GM10847 (cell line): ENCODE results near the gene NEK10.

Source experiments
- POLR2A ChIP-seq: IDR thresholded peaks from 2 replicates; pipeline ENCODE4 v1.6.1; 2011; ENCODE audit not compliant: insufficient read length; ENCODE audit errors: extremely low read depth

The NEK10 gene

DNA sequence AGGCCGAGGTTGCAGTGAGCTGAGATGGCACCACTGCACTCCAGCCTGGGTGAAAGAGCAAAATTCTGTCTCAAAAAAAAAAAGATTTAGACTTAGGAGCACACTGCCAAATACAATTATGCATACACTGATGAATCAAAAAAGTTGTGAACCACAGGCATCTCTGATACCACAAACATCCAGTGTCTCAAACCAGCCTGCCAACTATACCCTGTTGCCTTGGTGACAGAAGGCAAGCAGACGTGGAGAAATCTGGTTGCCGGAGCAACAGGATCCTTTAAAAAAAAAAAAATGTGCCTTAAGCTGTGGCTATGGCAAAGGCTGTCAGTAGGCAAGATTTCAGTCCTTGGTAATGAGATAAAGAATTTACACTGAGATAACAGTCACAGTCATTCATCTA lies 202.3 kb downstream of the NEK10 start:
- no peak for TF ChIP-seq POLR2A

DNA sequence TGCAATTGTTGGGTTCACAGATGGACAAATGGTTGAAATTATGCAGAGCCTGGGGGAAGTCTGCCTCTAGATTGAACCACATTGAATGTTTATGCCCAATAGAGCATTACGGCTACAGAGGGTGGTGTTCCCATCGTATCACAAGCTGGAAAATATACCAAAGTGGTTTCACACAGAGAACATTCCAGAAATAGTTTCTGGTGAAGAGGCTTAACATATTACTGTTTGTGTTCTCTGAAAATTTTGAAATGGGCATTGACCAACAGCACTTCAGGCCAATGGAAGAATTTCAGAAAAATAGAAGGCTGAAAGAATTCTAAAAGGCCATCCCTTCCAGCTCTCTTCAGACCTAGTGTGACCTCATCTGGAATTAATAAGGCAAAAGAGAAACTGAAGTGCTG lies 203.9 kb downstream of the NEK10 start:
- TF ChIP-seq POLR2A, result no peak

DNA sequence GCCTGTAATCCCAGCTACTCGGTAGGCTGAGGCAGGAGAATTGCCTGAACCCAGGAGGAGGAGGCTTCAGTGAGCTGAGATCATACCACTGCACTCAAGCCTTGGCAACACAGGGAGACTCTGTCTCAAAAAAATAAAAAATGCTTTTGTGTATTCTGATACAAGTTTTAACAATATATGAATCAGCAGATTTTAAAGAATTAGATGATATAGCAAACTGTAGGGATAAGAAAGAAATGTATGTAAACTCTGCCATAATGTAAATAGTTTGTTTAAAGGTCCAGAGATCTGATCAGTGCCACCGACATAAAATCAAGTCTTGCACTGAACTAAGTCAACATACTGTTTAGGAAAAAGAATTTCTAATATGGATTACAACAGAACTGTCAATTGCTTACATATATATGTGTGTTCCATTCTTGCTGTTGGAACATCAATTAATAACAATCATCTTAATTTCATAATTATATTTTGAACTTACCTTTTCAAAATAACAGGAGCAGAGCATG lies 208.3 kb downstream of the NEK10 start:
- TF ChIP-seq POLR2A, result no peak

DNA sequence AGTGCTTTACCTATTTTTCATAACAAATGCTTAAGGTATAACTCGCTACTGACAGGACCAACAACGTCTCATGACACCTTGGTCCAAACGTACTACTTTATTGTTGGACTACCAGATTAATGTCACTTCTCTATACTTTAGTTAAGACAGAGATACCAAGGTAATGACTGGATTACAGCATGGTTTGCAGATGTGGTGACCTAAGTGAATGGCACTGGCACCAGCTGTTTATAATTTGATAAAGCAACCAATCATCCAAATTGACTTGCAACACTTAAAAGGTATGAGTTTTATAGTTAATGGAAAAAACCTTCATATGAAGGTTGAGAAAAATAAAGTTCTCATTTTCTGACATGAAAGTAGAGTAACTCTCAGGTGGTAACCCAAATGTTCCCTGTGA lies 209.0 kb downstream of the NEK10 start:
- TF ChIP-seq POLR2A, result no peak

DNA sequence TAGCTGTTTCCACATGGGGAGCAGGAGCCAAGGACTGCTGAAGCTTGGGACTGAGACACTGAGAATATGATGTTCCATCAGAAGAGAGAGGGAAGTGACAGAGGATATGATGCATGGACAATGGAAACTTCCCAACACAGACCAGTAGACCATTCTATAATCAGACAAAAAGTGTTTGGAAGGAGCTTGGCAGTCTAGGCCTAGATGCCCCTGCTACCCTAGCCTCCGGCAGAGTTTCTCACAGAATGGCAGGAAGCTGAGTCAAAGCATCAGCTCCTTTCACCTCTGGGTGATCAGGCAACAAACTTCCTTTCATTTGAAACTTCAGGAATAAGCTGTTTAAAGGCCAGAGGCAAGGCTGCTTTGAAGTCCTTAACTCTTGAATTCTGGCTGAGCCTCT lies 222.0 kb downstream of the NEK10 start:
- no peak for TF ChIP-seq POLR2A

DNA sequence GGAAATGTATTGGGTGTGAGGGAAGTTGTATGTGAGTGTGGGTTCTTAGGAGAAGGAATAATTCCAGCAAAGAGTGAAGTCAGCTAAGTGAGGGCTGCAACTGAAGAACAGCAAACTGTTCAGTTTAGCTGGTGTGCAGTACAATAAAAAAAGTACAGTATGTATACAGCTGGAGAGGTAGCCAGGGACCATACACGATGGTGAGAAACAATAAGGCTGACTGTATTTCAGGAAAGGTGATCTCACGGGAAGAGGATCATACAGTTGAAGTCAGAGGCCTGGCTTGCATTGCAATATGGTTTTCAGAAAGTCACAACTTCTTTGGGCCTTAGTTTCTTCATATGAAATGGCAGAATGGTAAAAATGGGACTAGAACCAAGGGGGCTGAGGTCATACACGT lies 222.4 kb downstream of the NEK10 start:
- no peak for TF ChIP-seq POLR2A

DNA sequence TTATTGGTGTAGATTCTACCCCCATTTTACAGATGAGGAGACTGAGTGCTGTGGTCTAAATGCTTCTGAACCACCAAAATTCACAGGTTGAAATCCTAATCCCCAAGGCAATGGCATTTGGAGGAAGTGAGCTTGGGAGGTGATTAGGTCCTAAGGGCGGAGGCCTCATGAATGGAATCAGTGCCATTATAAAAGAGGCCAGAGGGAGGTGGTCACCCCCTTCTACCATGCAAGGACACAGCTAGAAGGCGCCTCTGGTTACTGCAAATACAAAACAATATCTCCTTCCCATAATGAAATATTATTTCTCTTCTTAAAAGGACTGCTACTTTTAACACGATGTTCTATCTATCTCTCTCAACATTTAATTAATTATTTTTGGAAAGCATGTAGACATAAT lies 223.5 kb downstream of the NEK10 start:
- no peak for TF ChIP-seq POLR2A

DNA sequence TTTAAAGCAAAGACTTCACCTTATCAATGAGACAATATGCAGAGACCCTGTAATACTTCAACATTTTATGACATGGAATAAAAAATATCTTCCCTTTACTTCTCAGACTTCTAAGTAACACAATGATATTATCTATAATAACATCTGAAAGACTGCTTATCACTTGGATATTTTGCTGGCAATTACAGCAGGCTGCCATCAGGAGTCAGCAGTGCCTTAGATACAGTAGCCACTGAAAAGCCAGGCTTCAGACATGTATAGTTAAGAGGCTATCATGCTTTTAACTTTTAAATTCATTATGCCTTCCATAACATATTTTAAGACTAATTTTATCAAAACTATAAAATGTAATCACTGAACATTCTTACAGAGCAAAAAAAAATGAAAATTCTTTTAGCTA lies 227.5 kb downstream of the NEK10 start:
- TF ChIP-seq POLR2A, result no peak

DNA sequence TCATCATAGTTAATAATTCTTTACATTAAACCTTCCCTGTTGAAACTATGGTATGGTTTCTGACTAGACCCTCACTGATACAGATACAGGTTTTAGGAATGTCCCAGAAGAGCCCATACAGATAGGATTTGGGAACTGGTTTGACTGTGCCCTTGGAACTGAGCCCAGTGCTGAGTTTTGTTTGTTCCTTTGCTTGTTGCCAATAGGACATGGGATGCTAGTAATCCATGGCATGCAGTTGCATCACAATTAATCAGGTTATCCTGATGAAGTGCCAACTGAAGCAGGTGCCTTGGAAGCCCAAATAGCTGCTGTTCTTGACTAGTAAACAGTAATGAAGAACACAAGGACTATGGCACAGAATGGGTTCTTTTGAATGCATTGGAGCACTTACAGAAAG lies 230.6 kb downstream of the NEK10 start:
- no peak for TF ChIP-seq POLR2A

DNA sequence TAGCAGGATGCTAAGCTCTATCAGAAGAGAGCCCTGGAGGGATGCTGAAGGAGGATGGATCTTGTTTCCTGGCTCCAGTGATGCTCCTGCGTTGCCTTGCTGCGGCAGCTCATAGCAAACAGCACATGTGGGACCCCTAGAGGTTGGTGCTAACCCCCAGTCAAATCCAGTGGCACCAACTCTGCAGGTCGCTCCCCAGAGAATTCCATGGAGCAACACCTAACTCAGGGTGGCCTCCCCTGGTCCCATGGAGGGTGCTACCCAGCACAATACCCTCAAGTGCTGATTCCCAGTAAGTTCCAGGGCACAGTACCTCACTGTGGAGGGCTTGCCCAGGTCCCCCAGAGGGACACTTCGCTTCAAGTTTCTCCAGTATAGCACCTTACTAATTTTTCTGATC lies 231.2 kb downstream of the NEK10 start:
- TF ChIP-seq POLR2A, result no peak

DNA sequence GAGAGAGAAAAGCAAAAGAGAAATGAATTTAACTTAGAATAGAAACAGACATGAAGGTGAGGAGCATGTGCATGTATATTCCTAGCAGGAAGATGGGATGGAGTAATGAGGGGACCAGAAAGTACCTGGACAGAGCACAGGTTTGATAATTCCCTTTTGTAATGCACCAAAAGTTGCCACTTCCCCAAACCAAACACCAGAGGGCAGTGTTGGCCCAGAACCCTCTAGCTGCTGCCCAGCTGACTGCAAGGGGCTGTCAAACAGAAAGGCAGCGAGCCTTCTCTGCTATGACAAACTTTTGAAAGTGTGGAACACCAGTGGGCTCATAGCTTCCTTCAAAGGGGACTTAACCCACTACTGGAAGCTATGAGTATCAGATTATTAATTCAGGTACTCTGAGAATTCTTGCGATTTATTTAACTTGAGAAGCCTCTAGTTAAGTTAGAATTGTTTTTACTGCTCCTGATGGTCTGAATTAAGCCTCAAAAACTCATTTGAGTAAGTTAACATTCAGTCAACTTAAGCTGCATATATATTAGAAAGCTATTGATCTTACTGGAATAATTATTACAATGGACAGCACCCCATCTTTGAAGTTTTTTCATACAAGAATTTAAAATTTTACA lies 234.9 kb downstream of the NEK10 start:
- no peak for TF ChIP-seq POLR2A

DNA sequence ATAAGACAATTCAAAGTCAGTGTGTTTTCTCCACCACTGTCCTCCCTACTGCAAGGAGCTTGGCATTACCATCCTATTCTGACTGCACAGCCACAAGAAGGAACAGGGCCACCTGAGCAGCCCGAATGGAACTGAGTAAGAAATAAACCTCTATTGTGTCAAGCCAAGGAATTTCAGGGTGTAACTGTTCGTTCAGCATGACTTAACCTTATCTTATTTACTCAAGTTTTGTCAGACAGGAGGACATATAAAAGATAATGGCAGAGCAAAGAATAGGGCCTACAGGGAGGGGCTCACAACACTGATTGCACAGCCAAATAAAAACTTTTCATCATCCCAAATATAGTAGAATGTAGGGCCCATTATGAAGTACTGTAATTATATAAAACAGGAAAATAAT lies 236.1 kb downstream of the NEK10 start:
- TF ChIP-seq POLR2A, result no peak

DNA sequence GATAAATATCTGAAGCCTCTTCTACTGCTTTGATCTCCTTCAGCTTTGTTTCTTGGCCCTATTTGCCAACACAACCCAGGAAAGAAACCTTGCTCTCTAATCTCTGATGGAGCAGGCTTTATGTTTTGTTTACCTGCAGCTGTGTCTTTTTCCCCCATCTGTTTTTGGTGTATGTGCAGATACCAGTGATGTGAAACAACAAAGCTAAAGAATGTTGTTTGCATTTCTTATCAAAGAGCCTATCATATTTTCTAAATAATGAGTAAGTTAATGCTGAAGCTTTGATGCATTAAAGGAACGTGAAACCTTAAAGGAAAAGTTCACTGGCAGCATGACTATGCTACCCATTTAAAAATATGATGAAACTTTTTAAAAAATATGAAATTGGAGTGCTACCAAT lies 238.4 kb downstream of the NEK10 start:
- no peak for TF ChIP-seq POLR2A

DNA sequence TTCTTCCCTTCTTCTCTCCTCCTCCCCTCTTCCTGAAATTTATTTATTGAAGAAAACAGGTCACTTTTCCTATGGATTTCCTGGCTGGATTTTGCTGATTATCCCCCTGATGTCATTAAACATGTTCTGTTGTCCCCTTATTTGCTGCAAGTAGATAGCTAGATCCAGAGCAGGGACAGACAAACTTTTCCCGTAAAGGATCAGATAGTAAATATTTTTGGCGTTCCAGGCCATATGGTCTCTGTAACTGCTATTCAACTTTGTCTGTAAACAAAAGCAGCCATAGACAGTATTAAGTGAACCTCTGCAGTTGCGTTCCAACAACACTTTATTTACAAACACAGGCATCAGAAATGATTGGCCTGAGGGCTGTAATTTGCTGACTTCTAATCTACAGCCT lies 241.3 kb downstream of the NEK10 start:
- TF ChIP-seq POLR2A, result no peak

DNA sequence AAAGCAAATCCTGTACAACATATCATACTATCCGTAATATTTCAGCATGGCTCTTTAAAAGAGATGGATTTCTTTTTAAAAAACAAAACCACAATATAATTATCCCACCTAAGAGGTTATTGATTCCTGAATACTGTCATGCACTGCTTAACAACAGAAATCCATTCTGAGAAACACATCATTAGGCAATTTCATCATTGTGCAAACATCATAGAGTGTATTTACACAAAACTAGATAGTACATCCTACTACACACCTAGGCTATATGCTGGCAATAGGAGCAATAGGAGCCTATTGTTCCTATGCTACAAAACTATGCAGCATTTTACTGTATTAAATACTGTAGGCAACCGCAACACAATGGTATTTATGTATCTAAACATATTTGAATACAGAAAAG lies 242.0 kb downstream of the NEK10 start:
- no peak for TF ChIP-seq POLR2A

DNA sequence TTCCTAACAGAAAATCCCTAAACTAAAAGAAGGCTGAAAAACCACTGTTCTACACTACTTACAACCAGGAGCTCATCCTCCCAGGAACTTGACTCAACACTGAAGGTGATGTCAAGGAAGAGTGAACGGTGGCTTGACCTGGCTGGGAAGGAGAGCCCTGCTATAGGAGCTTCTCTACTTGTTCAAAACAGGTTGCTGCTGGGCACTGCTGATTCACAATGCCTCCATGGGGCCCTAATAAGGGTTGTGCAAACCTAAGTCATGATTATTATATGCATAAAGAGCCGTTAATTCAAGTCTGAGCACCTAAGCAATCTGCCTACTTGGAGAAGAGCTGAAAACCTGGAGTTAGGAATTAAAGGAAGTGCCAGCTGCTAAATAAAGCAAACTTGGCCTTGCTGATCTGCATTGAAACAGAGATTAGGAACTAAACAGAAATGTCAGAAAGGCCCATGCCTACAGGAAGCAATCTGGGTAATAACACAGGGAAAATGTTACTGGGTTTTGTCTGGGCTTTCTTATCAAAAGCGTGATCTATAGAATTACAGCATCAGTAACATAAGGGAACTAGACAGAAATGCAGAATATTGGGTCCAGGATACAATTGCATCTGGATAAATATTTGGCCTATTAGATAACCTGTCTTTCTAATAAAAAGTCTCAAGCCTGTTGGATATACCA lies 243.2 kb downstream of the NEK10 start:
- TF ChIP-seq POLR2A, result no peak

DNA sequence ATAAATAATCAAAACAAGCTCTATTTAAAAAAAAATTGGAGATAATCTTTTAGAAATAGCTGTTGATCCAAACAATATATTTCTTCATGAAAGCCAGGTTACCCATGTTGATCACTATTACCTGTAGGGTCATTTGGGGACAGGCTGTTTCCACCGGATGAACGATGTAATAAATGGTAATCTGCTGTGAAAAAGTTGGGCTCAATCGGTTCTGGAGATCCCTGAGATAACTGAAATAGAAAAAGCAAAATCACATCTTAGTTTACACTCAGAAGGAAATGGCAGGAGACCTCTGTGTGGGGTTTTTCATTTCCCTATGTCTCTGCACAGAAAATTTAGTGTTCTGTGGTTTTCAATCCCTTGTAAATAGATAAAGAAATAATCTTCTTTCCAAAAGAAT lies 249.5 kb downstream of the NEK10 start:
- no peak for TF ChIP-seq POLR2A
